ENCODE measurements around the gene C18orf32. TPM values are rescaled to one million over a fixed set of nuclear protein-coding genes. Genes with fewer than 3 reads are reported as not detected.

Gene C18orf32
- total and polyA plus RNA-seq, 2 of the 8 experiments (the other 6 are each of a cell fraction or from before 2014, with no cell fraction given): 17.3 to 20.1 TPM

GRCh38 chr18:49456794-49457193, 30.2 kb downstream of the C18orf32 start:
- Histone ChIP-seq H3K4me2 (ENCODE audit: insufficient read depth in 1 of 2, low read depth in 2 of 2, low read length in 2 of 2) (no peak overlapping the region), H4K20me1 (replicated peaks in 1 of 2; ENCODE audit: control insufficient read depth in 1 of 2, insufficient read depth in 2 of 2, low read length in 2 of 2) (no peaks in the 10 kb centered on the region), H3K27me3 (replicated peaks in 1 of 4; ENCODE audit: control insufficient read depth in 3 of 4, extremely low read depth in 1 of 4, insufficient read depth in 3 of 4, low read length in 3 of 4) (no peaks in the 10 kb centered on the region), H3K18ac (ENCODE audit: extremely low read depth, low read length) (no peak overlapping the region), H2BK15ac (ENCODE audit: low read length) (no peak overlapping the region), H2BK5ac (ENCODE audit: low read depth, low read length) (no peak overlapping the region), H3K4me3 (ENCODE audit: extremely low read depth in 1 of 4, insufficient read depth in 2 of 4, low read depth in 3 of 4, low read length in 4 of 4) (no peak overlapping the region), H2BK120ac (replicated peaks; ENCODE audit: low read depth, low read length) (no peak overlapping the region), H3K27ac (ENCODE audit: low read depth, low read length) (no peak overlapping the region), H4K5ac (ENCODE audit: insufficient read length, low read depth, low read length) (no peak overlapping the region), H3K23me2 (ENCODE audit: low read depth, low read length) (peaks cover 5% of the 10 kb centered on the region; the same call in 1 of the 2 replicates), H3K4ac (replicated peaks; ENCODE audit: insufficient read length, low read depth, low read length) (no peak overlapping the region), H4K91ac (replicated peaks; ENCODE audit: insufficient read length, low read length) (no peak overlapping the region), H3K23ac (ENCODE audit: insufficient read length) (no peak overlapping the region), H3K14ac (ENCODE audit: insufficient read length) (no peak overlapping the region), H4K8ac (ENCODE audit: extremely low read depth, insufficient read depth, low read length) (no peak overlapping the region), H3K9me3 (ENCODE audit: insufficient read depth in 2 of 2, low read depth in 1 of 2, low read length in 1 of 2) (peaks cover 0 to 3% of the 10 kb centered on the region in 2 experiments; a peak in 1 of 4 replicates), H2AK5ac (ENCODE audit: low read depth, low read length) (no peak overlapping the region), H3K79me2 (ENCODE audit: control insufficient read depth in 1 of 2, insufficient read depth in 2 of 2, low read length in 2 of 2) (peaks cover 0 to 29% of the 10 kb centered on the region in 2 experiments; a peak in 2 of 4 replicates), H2BK12ac (ENCODE audit: low read depth, low read length) (no peak overlapping the region), H2BK20ac (ENCODE audit: low read length) (no peak overlapping the region), H3K4me1 (replicated peaks in 1 of 4; ENCODE audit: control insufficient read depth in 3 of 4, insufficient read depth in 4 of 4, low read length in 3 of 4) (peaks cover 0 to 3% (median 0%) of the 10 kb centered on the region in 4 experiments; a peak in 1 of 7 replicates), H3K9ac (replicated peaks in 1 of 4; ENCODE audit: extremely low read depth in 1 of 4, low read depth in 3 of 4, low read length in 3 of 4) (no peak overlapping the region), H2AFZ (ENCODE audit: low read length) (no peak overlapping the region), H3K79me1 (ENCODE audit: low read depth, low read length) (peaks cover 3% of the 10 kb centered on the region; the same call in 1 of the 2 replicates), H3K56ac (replicated peaks; ENCODE audit: insufficient read length, low read depth, low read length) (no peak overlapping the region), H3K36me3 (ENCODE audit: control insufficient read depth in 2 of 4, insufficient read depth in 4 of 4, low read length in 3 of 4) (peaks cover 0 to 8% (median 0%) of the 10 kb centered on the region in 4 experiments; a peak in 2 of 8 replicates)
- WGBS, 2 experiments (ENCODE audit: extremely low coverage in 1 of 2, insufficient coverage in 1 of 2, insufficient read length in 1 of 2, insufficient replicate concordance in 2 of 2, low coverage in 1 of 2, low lambda C conversion rate in 2 of 2, missing lambda C conversion rate in 1 of 2): 93% methylated on average over 1 of the region's 1 CpG; no CpG with 5 or more reads in 1 of the 2 experiments
- no peak for DNase-seq (ENCODE audit: low read depth in 1 of 2, low spot score in 2 of 2)
- FAIRE-seq: no peak
- TF ChIP-seq TCF12 (IDR thresholded peaks at IDR 0.05; ENCODE audit: low read depth, low read length) (no peak), ATF3 (IDR thresholded peaks at IDR 0.05; ENCODE audit: insufficient read depth, low read depth, low read length) (no peak), CHD2 (IDR thresholded peaks at IDR 0.05; ENCODE audit: low read length) (no peak), EP300 (IDR thresholded peaks at IDR 0.05; ENCODE audit: borderline replicate concordance in 1 of 2, low read depth in 2 of 2, low read length in 2 of 2) (no peak), TAF7 (optimal IDR thresholded peaks at IDR 0.05; ENCODE audit: borderline replicate concordance, low read depth, low read length) (no peak), ATF2 (IDR thresholded peaks at IDR 0.05; ENCODE audit: low read length) (no peak), POLR2A (IDR thresholded peaks at IDR 0.05; ENCODE audit: control extremely low read depth in 1 of 2, low read depth in 2 of 2, low read length in 2 of 2) (no peak), CTCF (IDR thresholded peaks at IDR 0.05; ENCODE audit: control extremely low read depth in 1 of 3, insufficient read depth in 1 of 3, low read depth in 1 of 3, low read length in 3 of 3) (no peak)
- ChIA-PET POLR2A (ENCODE audit: partially characterized antibody) (no interaction called here), CTCF (ENCODE audit: partially characterized antibody) (interaction anchor here (0.6 to 1.2 kb wide), 2 partner anchors 9 to 39 kb away, joined by 3 read pairs; no protein-coding TSS in a partner anchor)
